Vagina (tissue), 2 donors: Measurements from ENCODE around the gene ST6GALNAC3.

Experiments
- POLR2A ChIP-seq, 2 donors: fragments of 450-650 bp; IDR thresholded peaks; one replicate each; pipeline ENCODE4 v1.6.1; 2017; ENCODE audit warnings: antibody characterized with exemption in 2 of 2, mild to moderate bottlenecking in 2 of 2, moderate library complexity in 2 of 2
- POLR2AphosphoS5 ChIP-seq, 2 donors: sonication (generic); formaldehyde crosslinking; IDR thresholded peaks; one replicate each; pipeline ENCODE4 v1.9.0; 2017; ENCODE audit warnings: antibody characterized with exemption in 2 of 2, mild to moderate bottlenecking in 2 of 2, low read depth in 1 of 2; ENCODE audit not compliant: insufficient read depth in 1 of 2
- TF ChIP-seq, protein P1 (sequence below), 3 experiments: fragments of 450-650 bp in 2 of 3; fragments of 200-600 bp in 1 of 3; sonication (generic) in 1 of 3; IDR thresholded peaks; one replicate each; pipeline ENCODE4 v1.5.1; 2017 to 2019; ENCODE audit warnings: antibody characterized with exemption in 3 of 3, mild to moderate bottlenecking in 2 of 3, moderate library complexity in 2 of 3

DNA sequence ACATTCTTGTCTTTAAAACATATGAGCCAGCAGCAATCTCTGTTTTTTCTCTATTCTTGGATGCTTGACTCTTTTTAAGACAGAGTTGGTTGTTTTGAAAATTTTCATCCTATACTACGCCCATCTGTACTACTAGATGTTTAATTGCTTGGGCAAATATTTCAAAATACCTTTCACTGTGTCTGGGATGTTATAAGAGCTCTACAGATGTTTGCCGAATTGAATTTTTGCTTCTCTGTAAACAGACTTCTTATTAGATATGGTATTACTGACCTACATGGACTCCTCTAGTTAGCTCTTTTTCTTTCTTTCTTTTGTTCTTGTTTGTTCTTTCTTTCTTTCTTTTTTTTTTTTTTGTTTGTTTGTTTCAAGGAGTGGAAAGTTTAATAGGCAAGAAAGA, 345.1 kb downstream of the ST6GALNAC3 start:
- TF ChIP-seq, protein P1, sequence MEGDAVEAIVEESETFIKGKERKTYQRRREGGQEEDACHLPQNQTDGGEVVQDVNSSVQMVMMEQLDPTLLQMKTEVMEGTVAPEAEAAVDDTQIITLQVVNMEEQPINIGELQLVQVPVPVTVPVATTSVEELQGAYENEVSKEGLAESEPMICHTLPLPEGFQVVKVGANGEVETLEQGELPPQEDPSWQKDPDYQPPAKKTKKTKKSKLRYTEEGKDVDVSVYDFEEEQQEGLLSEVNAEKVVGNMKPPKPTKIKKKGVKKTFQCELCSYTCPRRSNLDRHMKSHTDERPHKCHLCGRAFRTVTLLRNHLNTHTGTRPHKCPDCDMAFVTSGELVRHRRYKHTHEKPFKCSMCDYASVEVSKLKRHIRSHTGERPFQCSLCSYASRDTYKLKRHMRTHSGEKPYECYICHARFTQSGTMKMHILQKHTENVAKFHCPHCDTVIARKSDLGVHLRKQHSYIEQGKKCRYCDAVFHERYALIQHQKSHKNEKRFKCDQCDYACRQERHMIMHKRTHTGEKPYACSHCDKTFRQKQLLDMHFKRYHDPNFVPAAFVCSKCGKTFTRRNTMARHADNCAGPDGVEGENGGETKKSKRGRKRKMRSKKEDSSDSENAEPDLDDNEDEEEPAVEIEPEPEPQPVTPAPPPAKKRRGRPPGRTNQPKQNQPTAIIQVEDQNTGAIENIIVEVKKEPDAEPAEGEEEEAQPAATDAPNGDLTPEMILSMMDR (IDR thresholded peaks at IDR 0.05), result no peak
- no peak for TF ChIP-seq POLR2A (IDR thresholded peaks at IDR 0.05)
- no peak for TF ChIP-seq POLR2AphosphoS5 (IDR thresholded peaks at IDR 0.05; ENCODE audit: insufficient read depth in 1 of 2, low read depth in 1 of 2)
